ENCODE measurements around the gene GPR108. TPM values are rescaled to one million over a fixed set of nuclear protein-coding genes. Genes with fewer than 3 reads are reported as not detected.

GPR108 gene
- total RNA-seq, 4 donors from 2014 or later = 45.7 to 72.8 (median 52.0) TPM

GRCh38 chr19:6732803-6733337 lies 4.5 kb downstream of the GPR108 start:
- TF ChIP-seq, protein P1, sequence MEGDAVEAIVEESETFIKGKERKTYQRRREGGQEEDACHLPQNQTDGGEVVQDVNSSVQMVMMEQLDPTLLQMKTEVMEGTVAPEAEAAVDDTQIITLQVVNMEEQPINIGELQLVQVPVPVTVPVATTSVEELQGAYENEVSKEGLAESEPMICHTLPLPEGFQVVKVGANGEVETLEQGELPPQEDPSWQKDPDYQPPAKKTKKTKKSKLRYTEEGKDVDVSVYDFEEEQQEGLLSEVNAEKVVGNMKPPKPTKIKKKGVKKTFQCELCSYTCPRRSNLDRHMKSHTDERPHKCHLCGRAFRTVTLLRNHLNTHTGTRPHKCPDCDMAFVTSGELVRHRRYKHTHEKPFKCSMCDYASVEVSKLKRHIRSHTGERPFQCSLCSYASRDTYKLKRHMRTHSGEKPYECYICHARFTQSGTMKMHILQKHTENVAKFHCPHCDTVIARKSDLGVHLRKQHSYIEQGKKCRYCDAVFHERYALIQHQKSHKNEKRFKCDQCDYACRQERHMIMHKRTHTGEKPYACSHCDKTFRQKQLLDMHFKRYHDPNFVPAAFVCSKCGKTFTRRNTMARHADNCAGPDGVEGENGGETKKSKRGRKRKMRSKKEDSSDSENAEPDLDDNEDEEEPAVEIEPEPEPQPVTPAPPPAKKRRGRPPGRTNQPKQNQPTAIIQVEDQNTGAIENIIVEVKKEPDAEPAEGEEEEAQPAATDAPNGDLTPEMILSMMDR (IDR thresholded peaks at IDR 0.05) = no peak
- no peak for TF ChIP-seq POLR2A (IDR thresholded peaks at IDR 0.05)
- WGBS, 2 donors = 85 to 94% methylated on average over 9 to 20 of the region's 21 CpGs
- Histone ChIP-seq H3K4me3 (no peak overlapping the region), H3K36me3 (peaks cover 15 to 59% (median 19%) of the 10 kb centered on the region in 3 donors), H3K9me3 (no peaks in the 10 kb centered on the region), H3K27ac (no peak overlapping the region), H3K27me3 (no peaks in the 10 kb centered on the region), H3K4me1 (peaks cover 7 to 55% (median 10%) of the 10 kb centered on the region in 3 donors)
- DNase-seq = no peak
- intact Hi-C loops (cut with DNase I) = no loop called here

GRCh38 chr19:6731822-6732221 lies 5.6 kb downstream of the GPR108 start:
- intact Hi-C loops (cut with DNase I) = no loop called here
- H3K27me3 ChIP-seq = no peaks in the 10 kb centered on the region
- no peak for DNase-seq

DNA sequence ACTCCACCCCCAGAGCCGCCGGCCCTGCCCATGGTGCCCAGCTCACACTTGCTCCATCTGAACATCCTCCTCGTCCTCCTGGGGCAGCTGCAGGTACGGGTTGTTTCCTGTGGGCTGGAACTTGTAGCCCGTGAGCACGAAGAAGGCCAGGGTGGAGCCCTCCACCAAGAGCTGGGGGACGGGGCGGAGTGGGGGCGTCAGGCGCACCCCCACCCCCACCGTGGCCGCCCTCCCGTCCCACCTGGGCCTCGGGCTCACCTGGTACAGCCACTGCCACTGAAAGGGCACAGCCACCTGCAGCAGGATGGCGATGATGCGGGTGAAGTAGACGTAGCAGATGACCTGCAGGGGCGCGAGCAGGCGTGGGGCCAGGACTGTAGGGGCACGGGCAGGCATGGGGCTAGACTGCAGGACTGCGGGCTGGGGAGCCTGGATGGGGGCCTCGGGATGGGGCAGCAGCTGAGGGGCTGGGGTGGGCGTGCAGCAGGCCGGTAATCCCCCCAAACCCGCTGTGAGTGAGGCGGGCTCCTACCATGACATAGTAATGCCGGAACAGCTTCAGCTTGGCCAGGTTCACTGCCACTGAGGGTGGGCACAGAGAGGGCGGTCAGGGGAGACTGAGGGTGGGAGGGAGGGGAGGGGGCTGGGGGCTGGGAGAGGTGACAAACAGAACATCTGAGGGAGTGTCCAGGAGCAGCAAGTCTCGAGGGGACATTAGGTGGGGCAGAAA lies 6.3 kb downstream of the GPR108 start:
- 50 to 91% methylated on average over 1 to 3 of the region's 30 CpGs for WGBS, 2 donors
- Histone ChIP-seq H3K27me3 (no peaks in the 10 kb centered on the region), H3K27ac (peak overlapping the region in 1 of 4 donors; percentile 52), H3K9me3 (no peaks in the 10 kb centered on the region), H3K4me3 (peak overlapping the region in 1 of 4 donors; percentile 51), H3K4me1 (peaks cover 3 to 44% (median 8%) of the 10 kb centered on the region in 3 donors), H3K36me3 (peaks cover 15 to 59% (median 19%) of the 10 kb centered on the region in 3 donors)
- no peak for DNase-seq
- intact Hi-C loops (cut with DNase I) = no loop called here
- no peak for TF ChIP-seq POLR2A (IDR thresholded peaks at IDR 0.05)
- TF ChIP-seq, protein P1 (IDR thresholded peaks at IDR 0.05) = no peak

More at GRCh38 chr19:6731822-6732221, 5.6 kb downstream of the GPR108 start:
- WGBS, 2 donors = 75 to 85% methylated on average over 5 to 10 of the region's 22 CpGs
- Histone ChIP-seq H3K4me3 (no peak overlapping the region), H3K27ac (no peak overlapping the region), H3K9me3 (no peaks in the 10 kb centered on the region), H3K36me3 (peaks cover 15 to 59% (median 19%) of the 10 kb centered on the region in 3 donors), H3K4me1 (peaks cover 7 to 51% (median 9%) of the 10 kb centered on the region in 3 donors)
- no peak for TF ChIP-seq POLR2A (IDR thresholded peaks at IDR 0.05)
- TF ChIP-seq, protein P1 (IDR thresholded peaks at IDR 0.05) = no peak

DNA sequence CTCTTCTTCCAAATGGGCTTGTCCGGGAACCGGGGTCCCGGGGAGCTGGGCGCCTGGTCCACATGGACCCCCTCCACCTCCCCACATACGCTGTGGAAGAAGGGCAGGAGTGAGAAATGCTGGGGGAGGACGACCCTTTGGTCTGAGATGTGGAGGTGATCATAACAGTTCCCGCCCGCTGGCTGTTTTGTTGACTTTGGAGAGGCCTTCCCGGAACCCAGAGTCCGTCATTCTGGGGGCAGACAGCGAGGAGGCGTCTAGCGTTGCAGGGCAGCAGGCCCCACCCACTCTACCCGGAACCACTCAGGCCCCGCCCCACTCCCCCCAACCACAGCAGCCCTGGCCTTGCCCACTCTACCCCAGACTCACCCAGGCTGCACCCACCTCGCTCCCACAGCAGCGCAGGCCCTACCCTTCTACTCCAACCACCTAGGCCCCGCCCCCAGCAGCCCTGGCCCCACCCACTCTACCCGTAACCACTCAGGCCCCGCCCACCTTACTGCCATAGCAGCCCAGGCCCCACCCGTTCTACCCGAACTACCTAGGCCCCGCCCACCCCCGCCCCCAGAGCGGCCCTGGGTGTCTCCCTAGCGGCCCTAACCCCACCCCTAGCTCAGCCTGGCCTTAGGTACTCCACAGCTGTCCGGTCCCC lies 7.1 kb downstream of the GPR108 start:
- Histone ChIP-seq H3K4me3 (peak overlapping the region in 2 of 4 donors; percentile 11 to 51), H3K9me3 (no peaks in the 10 kb centered on the region), H3K4me1 (peaks cover 0 to 36% (median 0%) of the 10 kb centered on the region in 3 donors), H3K27me3 (no peaks in the 10 kb centered on the region), H3K27ac (peak overlapping the region in 1 of 4 donors; percentile 52), H3K36me3 (peaks cover 15 to 55% (median 19%) of the 10 kb centered on the region in 3 donors)
- 73 to 87% methylated on average over 12 to 14 of the region's 27 CpGs for WGBS, 2 donors
- DNase-seq = no peak
- intact Hi-C loops (cut with DNase I) = no loop called here
- TF ChIP-seq, protein P1 (IDR thresholded peaks at IDR 0.05) = no peak
- TF ChIP-seq POLR2A (IDR thresholded peaks at IDR 0.05) = no peak

All from esophagus squamous epithelium (tissue), 5 donors.